Measurements from ENCODE around the gene XYLT1. TPM values are rescaled to one million over a fixed set of nuclear protein-coding genes. Genes with fewer than 3 reads are reported as not detected.

XYLT1 gene
- total RNA-seq, 2 donors from 2014 or later, result 5.1 to 19.3 TPM

DNA sequence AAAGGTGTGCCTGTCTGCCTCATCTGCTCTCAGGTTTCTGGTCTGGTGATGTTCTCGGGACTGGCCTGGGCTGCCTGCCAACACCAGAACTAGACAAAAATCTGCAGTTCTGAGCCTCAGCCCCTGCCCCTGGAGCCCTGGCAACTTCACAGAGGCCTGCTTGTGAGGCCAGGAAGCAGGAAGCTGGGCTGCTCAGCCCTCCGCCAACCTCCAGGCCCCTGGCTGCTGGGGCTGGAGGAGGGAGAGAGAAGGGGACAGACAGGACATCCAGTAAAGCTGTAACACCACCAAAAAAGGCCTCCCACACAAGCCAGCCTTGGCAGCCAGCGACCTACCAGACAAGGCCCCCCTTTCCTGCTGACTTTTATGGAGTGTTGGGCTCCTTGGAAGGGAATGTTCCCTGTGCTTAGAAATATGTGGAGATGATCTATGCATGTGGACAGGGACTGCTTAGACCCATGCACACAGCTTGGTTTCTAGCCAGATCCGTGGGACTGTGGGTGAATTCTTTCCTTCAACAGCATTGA is 157.6 kb downstream of the XYLT1 start:
- TF ChIP-seq, protein P1, sequence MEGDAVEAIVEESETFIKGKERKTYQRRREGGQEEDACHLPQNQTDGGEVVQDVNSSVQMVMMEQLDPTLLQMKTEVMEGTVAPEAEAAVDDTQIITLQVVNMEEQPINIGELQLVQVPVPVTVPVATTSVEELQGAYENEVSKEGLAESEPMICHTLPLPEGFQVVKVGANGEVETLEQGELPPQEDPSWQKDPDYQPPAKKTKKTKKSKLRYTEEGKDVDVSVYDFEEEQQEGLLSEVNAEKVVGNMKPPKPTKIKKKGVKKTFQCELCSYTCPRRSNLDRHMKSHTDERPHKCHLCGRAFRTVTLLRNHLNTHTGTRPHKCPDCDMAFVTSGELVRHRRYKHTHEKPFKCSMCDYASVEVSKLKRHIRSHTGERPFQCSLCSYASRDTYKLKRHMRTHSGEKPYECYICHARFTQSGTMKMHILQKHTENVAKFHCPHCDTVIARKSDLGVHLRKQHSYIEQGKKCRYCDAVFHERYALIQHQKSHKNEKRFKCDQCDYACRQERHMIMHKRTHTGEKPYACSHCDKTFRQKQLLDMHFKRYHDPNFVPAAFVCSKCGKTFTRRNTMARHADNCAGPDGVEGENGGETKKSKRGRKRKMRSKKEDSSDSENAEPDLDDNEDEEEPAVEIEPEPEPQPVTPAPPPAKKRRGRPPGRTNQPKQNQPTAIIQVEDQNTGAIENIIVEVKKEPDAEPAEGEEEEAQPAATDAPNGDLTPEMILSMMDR (IDR thresholded peaks at IDR 0.05), result no peak
- no peak for TF ChIP-seq POLR2A (IDR thresholded peaks at IDR 0.05)
- TF ChIP-seq POLR2AphosphoS5 (IDR thresholded peaks at IDR 0.05), result peak; percentile 90
- DNase-seq (ENCODE audit: low spot score), result peak; percentile 73
- H3K4me3 ChIP-seq, result no peak overlapping the region
- peak overlapping the region; percentile 82 to 86 for H3K27ac ChIP-seq
- H3K9me3 ChIP-seq, result no peaks in the 10 kb centered on the region
- no peaks in the 10 kb centered on the region for H3K27me3 ChIP-seq (replicated peaks; ENCODE audit: insufficient read depth)
- intact Hi-C loops (cut with DNase I), result loop anchor here (5.0 to 10.0 kb wide), 2 partner anchors 34 to 92 kb away; no protein-coding TSS in a partner anchor
- H3K4me1 ChIP-seq (replicated peaks), result peaks cover 9% of the 10 kb centered on the region
- H3K36me3 ChIP-seq, result no peaks in the 10 kb centered on the region
- 12% methylated on average over 4 of the region's 4 CpGs for WGBS

DNA sequence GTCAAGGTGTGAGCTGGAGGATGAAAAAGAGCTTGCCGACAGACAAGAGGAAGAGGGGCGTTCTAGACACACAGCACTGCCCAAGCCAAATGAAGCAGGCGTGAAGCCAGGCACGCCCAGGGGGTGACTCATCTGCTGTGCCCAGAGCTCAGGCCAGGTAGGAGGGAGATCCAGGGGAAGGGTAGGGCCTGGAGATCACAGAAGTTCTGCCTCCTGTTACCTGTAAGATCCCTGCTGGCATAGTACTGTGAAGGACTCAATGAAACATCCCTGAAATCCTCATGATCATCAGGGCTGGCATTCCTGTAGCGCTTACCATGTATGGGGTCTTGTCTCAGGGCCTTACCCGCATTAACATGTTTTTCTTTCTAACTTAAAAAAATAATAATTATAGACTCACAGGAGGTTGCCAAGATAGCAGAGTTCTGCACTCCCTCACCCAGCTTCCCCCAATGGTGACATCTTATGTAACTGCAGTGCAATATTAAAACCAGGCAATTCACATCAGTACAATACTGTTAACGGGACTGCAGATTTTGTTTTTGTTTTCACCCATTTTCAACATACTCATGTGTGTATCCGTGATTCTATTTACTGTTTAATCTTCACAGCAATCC is 158.6 kb downstream of the XYLT1 start:
- TF ChIP-seq POLR2AphosphoS5 (IDR thresholded peaks at IDR 0.05), result peak; percentile 36
- TF ChIP-seq, protein P1 (IDR thresholded peaks at IDR 0.05), result no peak
- peak; percentile 13 for TF ChIP-seq POLR2A (IDR thresholded peaks at IDR 0.05)
- DNase-seq (ENCODE audit: low spot score), result peak; percentile 69
- H3K27ac ChIP-seq, result peak overlapping the region; percentile 82 to 86
- no peaks in the 10 kb centered on the region for H3K9me3 ChIP-seq
- H3K4me1 ChIP-seq (replicated peaks), result peaks cover 9% of the 10 kb centered on the region
- WGBS, result 65% methylated on average over 8 of the region's 8 CpGs
- no peak overlapping the region for H3K4me3 ChIP-seq
- H3K36me3 ChIP-seq, result no peaks in the 10 kb centered on the region
- no peaks in the 10 kb centered on the region for H3K27me3 ChIP-seq (replicated peaks; ENCODE audit: insufficient read depth)
- intact Hi-C loops (cut with DNase I), result loop anchor here (5.0 to 10.0 kb wide), 2 partner anchors 35 to 93 kb away; no protein-coding TSS in a partner anchor

DNA sequence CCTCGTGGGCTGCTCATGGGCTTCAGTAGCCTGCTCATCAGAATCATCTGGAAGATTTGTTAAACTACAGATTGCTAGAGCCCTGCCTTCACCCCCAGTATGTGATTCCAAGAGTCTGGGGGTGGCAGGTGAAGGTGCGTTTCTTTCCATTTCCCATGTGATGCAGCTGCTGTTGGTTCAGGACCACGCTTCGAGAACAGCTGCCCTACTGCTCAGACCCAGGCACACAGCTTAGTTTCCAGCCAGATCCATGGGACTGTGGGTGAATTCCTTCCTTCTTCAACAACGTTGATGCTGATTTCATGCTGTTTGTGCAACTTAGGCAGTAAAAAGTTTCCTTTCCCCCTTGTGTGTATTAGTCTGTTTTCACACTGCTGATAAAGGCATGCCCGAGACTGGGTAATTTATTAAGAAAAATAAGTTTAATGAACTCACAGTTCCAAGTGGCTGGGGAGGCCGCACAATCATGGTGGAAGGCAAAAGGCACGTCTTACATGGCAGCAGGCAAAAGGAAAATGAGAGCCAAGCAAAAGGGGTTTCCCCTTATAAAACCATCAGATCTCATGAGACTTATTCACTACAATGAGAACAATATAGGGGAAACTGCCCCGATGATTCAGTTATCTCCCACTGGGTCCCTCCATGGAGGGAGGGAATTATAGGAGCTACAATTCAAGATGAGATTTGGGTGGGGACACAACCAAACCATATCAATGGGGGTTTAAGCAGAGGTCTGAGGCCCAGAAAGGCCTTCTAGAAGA is 159.2 kb downstream of the XYLT1 start:
- H3K27me3 ChIP-seq (replicated peaks; ENCODE audit: insufficient read depth), result no peaks in the 10 kb centered on the region
- no peaks in the 10 kb centered on the region for H3K9me3 ChIP-seq
- DNase-seq (ENCODE audit: low spot score), result no peak
- H3K4me3 ChIP-seq, result no peak overlapping the region
- H3K4me1 ChIP-seq (replicated peaks), result peaks cover 9% of the 10 kb centered on the region
- H3K27ac ChIP-seq, result peak overlapping the region; percentile 82 to 86
- intact Hi-C loops (cut with DNase I), result loop anchor here (5.0 to 10.0 kb wide), 2 partner anchors 36 to 93 kb away; no protein-coding TSS in a partner anchor
- 76% methylated on average over 9 of the region's 9 CpGs for WGBS
- H3K36me3 ChIP-seq, result no peaks in the 10 kb centered on the region
- TF ChIP-seq POLR2A (IDR thresholded peaks at IDR 0.05) (no peak), POLR2AphosphoS5 (IDR thresholded peaks at IDR 0.05) (no peak)
- TF ChIP-seq, protein P1 (IDR thresholded peaks at IDR 0.05), result no peak

DNA sequence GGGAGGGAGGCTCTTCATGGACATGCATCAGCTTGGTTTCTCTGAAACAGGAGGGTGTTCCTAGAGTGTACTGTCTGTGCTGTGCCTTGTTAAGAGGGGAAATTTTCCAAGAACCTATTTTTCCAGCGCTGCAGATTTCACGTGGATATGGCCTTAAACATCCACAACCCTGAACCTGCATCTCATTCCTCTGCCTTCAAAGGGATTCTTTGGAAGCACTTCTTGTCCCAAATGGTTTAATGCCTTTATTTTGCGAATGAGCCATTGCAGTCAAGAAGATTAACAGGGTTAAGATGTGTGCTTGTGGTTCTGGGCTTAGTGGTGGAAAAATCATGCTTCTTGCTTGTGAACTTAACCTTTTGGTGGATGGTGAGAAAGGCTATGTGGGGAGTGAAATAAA is 161.2 kb downstream of the XYLT1 start:
- intact Hi-C loops (cut with DNase I), result loop anchor here (10.0 kb wide), 2 partner anchors 155 to 435 kb away; no protein-coding TSS in a partner anchor
- peak overlapping the region; percentile 35 to 58 for H3K27ac ChIP-seq

More for the DNA sequence above, 161.2 kb downstream of the XYLT1 start:
- Histone ChIP-seq H3K36me3 (no peaks in the 10 kb centered on the region), H3K4me3 (no peak overlapping the region), H3K4me1 (replicated peaks) (peaks cover 16% of the 10 kb centered on the region), H3K27me3 (replicated peaks; ENCODE audit: insufficient read depth) (no peaks in the 10 kb centered on the region), H3K9me3 (no peaks in the 10 kb centered on the region)
- peak; percentile 53 for TF ChIP-seq POLR2AphosphoS5 (IDR thresholded peaks at IDR 0.05)
- TF ChIP-seq, protein P1 (IDR thresholded peaks at IDR 0.05), result no peak
- DNase-seq (ENCODE audit: low spot score), result no peak
- 88% methylated on average over 3 of the region's 3 CpGs for WGBS
